Fibroblast of skin of back (primary cell): ENCODE results near the gene MAZ. TPM values are rescaled to one million over a fixed set of nuclear protein-coding genes. Genes with fewer than 3 reads are reported as not detected.
"Not testable (repeated sequence)": the region's sequence is repeated elsewhere in the genome, so short reads cannot be mapped to it uniquely, and the experiment has no call there.

Experiments
- DNase-seq: peaks from one replicate; pipeline ENCODE4 v3.0.0-alpha.2; 2013
- polyA plus RNA-seq, 2 experiments: library from polyadenylated mRNA; unstranded; fragments of 120-200 nt; gene quantifications; one replicate each; pipeline ENCODE4 v1.2.1, GENCODE V29; 2013; ENCODE audit not compliant: insufficient read length in 2 of 2

The MAZ gene
- 403 TPM for polyA plus RNA-seq (2013, experiment 1 of 2; ENCODE audit: insufficient read length)
- 296 TPM for polyA plus RNA-seq (2013, experiment 2 of 2; ENCODE audit: insufficient read length)

DNA sequence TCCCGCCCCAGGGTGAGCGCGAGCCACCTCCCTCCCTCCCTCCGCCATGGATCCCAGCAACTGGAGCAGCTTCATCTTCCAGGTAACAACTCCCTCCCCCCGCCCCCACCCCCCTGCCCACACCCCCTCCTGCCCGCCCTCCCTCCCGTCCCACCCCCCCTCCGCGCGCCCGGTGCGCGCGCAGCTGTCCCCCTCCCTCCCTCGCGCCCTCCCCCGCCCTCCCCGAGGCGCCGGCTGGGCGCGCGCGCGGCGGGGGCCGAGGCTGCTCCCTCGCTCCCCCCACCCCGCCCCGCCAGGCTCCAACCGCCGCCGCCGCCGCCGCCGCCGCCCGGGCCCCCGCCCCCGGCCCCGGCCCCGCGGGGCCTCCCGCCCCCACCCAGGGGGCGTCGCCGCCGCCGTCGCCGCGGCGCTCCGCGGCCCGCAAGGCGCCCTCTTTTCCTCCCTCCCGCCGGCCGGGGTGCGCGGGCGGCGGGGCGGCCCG lies at the start of gene MAZ:
MAZ (plus strand) TSS at position 431 of the 481 bp plus-strand sequence. CDS start 173 bp downstream, outside the sequence.
- DNase-seq = no peak

DNA sequence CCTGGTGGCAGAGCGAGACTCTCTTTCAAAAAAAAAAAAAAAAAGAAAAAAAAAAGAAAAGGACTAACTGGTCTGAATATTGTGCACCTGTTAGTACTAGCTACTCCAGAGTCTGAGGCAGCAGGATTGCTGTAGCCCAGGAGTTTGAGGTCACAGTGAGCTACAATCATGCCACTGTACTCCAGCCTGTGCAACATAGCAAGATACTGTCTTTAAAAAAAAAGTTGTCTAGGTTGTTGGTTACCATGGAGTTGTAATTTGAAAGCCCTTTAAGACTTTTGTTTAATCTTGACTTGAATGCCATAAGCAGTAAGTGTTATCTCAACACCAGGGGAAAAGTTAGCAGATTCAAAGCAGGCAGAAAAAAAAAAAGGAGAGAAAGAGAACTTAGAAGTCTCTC lies 49.7 kb upstream of the MAZ start:
- no peak for DNase-seq

- not testable (repeated sequence) for DNase-seq
These were observed 49.2 kb upstream of the MAZ start for GRCh38 chr16:29757086-29757485.

GRCh38 chr16:29757950-29758466 lies 48.3 kb upstream of the MAZ start:
- peak; percentile 43 for DNase-seq

- no peak for DNase-seq
These were observed 45.6 kb upstream of the MAZ start for GRCh38 chr16:29760567-29761279.

DNA sequence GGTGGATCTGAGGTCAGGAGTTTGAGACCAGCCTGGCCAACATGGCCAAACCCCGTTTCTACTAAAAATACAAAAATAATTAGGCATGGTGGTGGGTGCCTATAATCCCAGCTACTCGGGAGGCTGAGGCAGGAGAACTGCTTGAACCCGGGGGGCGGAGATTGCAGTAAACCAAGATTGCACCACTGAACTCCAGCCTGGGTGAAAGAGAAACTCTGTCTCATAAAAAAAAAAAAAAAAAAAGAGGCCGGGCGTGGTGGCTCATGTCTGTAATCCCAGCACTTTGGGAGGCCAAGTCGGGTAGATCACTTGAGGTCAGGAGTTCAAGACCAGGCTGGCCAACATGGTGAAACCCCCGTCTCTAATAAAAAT lies 45.1 kb upstream of the MAZ start:
- DNase-seq = not testable (repeated sequence)

DNA sequence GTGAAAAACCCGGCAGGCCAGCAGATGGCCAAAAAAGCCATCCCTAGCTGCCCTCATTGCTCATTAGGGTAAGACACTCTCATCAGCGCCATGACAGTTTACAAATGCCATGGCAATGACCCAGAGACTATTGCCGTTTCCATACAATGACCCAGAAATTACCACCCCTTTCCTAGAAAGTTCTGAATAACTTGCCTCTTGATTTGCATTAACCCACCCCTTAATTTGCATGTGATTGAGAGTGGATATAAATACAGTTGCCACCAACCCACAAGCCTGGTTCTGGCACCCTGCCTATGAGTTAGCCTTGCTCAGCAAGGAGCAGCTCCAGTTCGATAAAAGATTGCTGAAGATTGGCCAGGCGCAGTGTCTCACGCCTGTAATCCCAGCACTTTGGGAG lies 44.4 kb upstream of the MAZ start:
- DNase-seq = no peak

GRCh38 chr16:29763326-29763725 lies 43.0 kb upstream of the MAZ start:
- DNase-seq = no peak

DNA sequence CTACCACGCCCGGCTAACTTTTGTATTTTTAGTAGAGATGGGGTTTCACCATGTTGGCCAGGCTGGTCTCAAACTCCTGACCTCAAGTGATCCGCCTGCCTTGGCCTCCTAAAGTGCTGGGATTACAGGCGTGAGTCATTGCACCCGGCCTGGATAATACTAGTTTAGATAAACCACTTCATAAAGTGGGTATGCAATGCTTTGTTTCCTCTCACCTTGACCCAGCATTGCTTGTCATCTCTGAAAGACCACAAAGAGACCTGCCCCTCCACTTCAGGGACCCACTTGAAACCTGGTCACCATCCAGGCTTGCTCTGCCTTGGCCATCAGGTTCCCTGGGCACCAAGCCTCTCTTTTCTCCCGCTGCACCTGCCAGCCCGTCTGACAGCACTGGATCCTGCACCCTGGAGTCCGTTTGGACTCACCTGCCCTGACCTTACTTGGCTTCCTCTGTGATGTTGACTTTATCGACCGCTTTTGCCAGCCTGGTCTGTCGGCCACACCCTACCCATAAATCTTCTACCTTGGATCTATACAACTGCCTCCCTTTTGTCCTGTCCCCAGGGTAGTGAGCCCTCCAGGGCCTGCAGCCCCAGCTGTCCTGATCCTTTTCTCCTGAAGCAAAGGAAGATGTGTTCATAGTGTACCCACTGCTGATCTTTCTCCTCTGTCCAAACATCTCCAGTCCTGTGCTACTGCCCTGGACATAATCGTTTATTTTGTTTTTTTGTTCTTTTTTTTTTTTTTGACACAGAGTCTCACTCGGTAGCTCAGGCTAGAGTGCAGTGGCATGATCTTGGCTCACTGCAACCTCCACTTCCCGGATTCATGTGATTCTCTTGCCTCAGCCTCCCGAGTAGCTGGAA lies 40.9 kb upstream of the MAZ start:
- no peak for DNase-seq

DNA sequence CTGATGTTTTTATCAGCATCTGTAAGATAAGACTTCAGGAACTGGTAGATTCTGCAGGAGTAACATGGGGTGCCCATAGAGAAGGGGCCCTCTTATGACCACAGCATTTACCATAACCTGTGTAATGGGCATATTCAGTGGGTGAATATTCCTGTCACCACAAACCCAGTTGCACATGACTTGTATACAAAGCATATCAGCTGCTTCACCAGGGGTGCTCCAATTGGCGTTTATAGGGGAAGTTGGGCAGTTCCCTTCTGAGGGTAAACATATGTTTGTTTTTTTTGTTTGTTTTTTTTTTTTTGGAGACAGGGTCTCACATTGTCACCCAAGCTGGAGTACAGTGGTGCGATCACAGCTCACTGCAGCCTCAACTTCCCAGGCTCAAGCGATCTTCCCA lies 39.8 kb upstream of the MAZ start:
- DNase-seq = no peak

GRCh38 chr16:29767062-29767461 lies 39.3 kb upstream of the MAZ start:
- DNase-seq = no peak

DNA sequence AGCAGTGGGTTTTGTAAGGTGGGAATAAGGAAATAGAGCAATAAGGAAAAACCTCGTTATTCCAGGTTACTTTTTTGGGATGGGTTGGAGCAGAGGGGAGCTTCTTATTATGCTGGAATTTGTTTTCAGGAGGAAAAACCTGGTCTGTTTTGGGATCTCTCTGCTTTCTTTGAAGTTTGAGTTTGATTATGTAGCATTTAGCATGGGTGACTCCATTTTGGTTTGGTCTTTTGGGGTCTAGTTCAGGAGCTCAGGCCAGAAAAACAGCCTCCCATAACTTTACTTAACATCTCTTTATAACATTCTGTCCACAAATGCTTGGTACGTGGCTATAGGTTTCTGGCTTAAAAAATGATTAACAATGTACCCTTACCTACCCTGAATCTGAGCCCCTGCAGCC lies 36.8 kb upstream of the MAZ start:
- no peak for DNase-seq

DNA sequence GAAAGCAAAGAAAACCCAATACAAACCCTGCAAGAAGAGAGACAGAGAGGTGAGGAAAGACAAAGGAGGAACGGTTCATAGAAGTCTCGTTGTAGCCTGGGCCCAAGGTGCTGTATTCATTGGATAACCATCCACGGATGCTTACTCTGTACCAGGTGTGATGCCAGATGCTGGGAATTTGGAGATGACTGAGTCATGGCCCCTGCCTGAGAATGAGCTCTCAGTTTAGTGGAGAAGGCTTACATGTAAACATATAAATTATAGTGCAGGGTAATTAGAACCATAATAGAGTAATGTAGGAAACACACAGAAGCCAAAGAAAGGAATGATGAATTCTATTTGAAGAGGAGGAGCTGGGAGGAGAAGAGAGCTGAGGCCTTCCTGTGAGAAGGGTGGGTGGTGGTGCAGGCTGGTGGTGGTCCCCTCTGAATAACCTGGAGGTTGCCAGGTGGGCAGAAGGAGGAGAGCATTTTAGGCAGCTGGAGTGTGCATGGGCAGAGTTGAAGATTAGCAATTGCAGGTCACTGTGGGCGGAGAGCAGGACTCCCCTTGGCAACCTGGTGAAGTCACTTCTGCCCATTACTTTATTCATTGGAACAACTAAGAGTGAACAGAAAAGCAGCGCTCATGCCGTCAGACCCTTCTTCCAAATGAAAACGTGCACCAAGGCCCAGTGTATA lies 35.9 kb upstream of the MAZ start:
- no peak for DNase-seq

DNA sequence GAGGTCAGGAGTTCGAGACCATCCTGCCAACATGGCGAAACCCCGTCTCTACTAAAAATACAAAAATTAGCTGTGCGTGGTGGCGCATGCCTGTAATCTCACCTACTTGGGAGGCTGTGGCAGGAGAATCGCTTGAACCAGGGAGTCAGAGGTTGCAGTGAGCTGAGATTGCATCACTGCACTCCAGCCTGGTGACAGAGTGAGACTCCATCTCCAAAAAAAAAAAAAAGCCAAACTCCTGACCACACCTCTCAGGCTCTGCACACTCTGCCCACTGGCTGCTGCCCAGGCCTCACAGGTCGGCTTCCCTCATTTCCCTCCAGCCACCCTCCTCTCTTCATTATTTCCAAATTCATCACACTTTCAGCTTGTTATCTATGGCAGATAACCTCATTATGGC lies 34.0 kb upstream of the MAZ start:
- DNase-seq = not testable (repeated sequence)

DNA sequence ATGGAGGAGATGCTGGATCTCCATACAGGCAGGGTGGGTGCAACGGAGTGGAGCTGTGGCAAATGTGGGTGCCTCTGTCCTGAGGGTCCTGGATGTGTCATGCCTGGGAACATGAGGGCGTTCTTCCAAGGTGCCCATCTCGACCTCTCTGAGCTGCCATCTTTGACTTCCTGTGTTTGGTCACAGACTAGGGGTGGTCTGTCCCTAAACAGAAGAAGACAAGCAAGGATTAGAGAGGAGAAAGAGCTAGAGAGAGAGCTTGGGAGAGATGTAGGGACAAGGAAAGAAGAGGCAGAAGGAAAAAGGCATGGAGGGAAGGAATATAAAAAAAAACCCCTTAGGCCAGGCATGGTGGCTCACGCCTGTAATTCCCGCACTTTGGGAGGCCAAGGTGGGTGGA lies 31.6 kb upstream of the MAZ start:
- DNase-seq = no peak

GRCh38 chr16:29775742-29776408 lies 30.5 kb upstream of the MAZ start:
- peak; percentile 39 for DNase-seq

GRCh38 chr16:29777576-29778350 lies 28.6 kb upstream of the MAZ start, which contains the start of gene ZG16:
Gene ZG16 (plus strand): TSS chr16:29778256. CDS start chr16:29779267, 1,011 bp downstream.
- no peak for DNase-seq

DNA sequence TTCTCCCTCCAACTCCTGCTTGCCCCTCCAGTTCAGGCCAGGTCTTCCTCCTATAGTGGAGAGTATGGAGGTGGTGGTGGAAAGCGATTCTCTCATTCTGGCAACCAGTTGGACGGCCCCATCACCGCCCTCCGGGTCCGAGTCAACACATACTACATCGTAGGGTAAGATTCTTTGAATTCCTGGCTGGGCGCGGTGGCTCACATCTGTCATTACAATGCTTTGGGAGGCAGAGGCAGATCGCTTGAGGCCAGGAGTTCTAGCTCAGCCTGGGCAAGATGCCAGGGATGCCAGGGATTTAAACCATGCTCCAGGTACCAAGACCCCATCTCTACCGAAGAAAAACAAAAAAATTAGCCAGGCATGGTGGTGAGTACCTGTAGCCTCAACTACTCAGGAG lies 26.9 kb upstream of the MAZ start:
- DNase-seq = peak; percentile 27

DNA sequence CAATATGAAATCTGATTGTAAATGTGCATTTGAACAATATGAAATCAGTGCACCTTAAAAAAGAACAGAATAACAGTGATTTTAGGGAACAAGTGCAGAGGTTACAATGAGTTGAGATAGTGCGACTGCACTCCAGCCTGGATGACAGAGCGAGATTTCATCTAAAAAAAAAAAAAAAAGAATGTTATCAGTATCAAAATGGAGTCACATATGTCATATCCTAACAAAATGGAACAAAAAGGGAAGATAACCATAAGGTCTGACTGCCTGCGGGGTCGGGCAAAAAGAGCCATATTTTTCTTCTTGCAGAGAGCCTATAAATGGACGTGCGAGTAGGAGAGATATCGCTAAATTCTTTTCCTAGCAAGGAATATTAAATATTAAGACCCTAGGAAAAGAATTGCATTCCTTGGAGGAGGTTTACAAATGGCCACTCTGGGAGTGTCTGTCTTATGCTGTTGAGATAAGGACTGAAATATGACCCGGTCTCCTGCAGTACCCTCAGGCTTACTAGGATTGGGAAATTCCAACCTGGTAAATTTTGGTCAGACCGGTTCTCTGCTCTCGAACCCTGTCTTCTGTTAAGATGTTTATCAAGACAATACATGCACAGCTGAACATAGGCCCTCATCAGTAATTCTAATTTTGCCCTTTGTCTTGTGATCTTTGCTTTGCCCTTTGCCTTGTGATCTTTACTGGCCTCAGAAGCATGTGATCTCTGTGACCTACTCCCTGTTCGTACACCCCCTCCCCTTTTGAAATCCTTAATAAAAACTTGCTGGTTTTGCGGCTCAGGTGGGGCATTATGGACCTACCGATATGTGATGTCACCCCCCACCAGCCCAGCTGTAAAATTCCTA lies 23.0 kb upstream of the MAZ start:
- not testable (repeated sequence) for DNase-seq

DNA sequence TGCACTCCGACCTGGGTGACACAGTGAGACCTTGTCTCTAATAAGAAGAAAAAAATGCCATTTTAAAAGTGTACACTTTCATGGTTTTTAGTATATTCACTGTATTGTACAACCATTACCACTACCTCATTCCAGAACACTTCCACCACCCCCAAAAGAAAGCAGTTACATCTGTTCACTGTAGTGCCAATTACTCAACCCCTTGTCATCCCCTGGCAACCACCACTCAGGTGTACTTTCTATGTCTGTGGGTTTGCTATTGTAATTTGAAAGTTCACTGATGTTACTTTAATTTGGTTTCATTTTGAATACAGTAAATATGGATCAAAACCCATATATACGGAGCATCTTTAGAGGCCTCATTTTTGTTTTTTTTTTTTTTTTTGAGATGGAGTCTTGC lies 22.2 kb upstream of the MAZ start:
- DNase-seq = no peak
